ENCODE results near the gene UTY. TPM values are rescaled to one million over a fixed set of nuclear protein-coding genes. Genes with fewer than 3 reads are reported as not detected.

The UTY gene
- total RNA-seq, 1 donor from 2014 or later, result not detected

- H3K27me3 Mint-ChIP-seq (ENCODE audit: low read depth), result no peaks in the 10 kb centered on the region
- H3K36me3 Mint-ChIP-seq (ENCODE audit: low read depth), result no peaks in the 10 kb centered on the region
- no peaks in the 10 kb centered on the region for H3K4me1 Mint-ChIP-seq (ENCODE audit: low read depth)
- no peaks in the 10 kb centered on the region for H3K9me3 Mint-ChIP-seq (ENCODE audit: low read depth)
- TF ChIP-seq CTCF (IDR thresholded peaks at IDR 0.05), result no peak
- DNase-seq (ENCODE audit: low spot score), result no peak
- H3K27ac Mint-ChIP-seq (ENCODE audit: unreplicated experiment), result no peak overlapping the region
- no peak overlapping the region for H3K4me3 Mint-ChIP-seq (ENCODE audit: unreplicated experiment)
Measured at GRCh38 chrY:13205214-13205613, 274.6 kb downstream of the UTY start.

Other genes starting within 250 kb of the UTY start
- gene TMSB4Y, start 223.9 kb upstream of the UTY start, total RNA-seq, result not detected in 3 replicates

Measured in chondrocyte (in vitro differentiated cells).